Globus pallidus (tissue), 1 donor: ENCODE results near the gene ARMH4.

ENCODE experiments used
- DNase-seq: peaks from one replicate; pipeline ENCODE4 v3.0.0-alpha.2; 2015; ENCODE audit warnings: low spot score

ARMH4 gene

GRCh38 chr14:57962325-57963035, 189.5 kb downstream of the ARMH4 start:
- no peak for DNase-seq

DNA sequence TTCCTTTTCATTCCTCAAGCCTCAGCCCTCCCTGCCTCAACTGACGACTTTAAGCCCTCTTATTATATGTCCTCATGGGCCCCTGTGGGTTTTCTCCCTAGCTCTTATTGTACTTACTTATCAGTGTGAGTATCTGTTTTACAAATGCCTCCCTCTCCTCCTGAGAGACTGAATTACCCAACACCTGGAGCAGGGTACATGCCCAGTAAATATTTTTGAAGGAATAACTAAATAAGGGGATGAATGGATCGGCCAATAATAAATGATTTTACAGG, 190.3 kb downstream of the ARMH4 start:
- DNase-seq: no peak

DNA sequence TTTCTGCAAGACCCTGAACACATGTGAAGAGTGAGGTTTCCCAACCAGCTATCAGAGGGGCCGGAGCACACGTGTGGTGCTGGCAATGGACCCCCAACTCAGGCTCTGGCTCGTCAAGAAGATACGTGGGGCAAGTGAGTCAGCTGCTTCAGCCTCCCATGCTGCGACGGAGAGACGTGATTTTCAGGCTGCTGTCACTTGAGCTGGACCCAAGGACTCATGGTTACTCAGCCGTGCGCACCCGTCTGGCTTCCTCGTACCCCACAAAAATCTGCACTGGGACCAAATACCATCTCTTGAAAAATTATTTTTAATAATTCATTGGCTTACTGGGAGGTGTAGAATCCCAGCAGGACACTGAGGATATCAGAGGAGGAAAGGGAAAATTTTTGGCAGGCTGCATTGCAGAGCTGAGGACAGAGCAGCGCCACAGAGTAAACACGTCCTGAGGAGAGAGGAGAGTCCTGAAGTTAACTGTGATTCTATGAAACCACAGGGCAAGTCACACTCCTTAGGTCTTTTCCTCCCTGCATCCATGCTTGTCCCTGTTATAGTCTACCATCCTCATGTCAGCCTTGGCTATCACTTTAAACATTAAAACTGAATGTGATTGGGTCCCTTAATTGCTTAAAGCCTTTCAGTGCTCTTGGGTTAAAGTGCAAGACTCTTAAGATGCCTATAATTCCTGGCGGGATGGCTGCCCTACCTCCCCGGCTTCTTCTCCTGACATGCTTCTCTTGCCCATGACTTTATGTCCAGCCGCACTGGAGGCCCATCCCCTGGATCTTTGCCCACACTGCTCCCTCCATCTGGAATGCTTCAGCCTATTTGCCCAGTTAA, 190.8 kb downstream of the ARMH4 start:
- no peak for DNase-seq

DNA sequence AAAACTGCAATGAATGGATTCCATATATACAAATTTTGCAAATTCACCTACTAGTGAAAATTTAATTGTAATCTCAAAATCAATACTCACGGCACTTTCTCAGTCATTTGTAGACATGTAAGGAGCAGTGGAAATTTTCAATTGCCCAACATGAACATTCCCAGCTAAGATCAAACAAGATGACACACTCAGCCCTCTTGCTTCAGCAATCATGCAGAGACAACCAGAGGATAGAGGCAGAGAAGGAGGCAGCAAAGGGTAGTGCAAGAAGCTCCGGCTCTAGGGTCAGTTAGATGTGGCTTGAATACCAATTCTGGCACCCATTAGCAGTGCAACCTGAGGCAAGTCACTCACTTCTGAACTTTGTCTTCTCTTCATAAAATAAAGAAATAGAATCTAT, 194.6 kb downstream of the ARMH4 start:
- DNase-seq: no peak
